ENCODE results near the gene RSAD2.
"Not testable (repeated sequence)": the region's sequence is repeated elsewhere in the genome, so short reads cannot be mapped to it uniquely, and the experiment has no call there.

Gene RSAD2

DNA sequence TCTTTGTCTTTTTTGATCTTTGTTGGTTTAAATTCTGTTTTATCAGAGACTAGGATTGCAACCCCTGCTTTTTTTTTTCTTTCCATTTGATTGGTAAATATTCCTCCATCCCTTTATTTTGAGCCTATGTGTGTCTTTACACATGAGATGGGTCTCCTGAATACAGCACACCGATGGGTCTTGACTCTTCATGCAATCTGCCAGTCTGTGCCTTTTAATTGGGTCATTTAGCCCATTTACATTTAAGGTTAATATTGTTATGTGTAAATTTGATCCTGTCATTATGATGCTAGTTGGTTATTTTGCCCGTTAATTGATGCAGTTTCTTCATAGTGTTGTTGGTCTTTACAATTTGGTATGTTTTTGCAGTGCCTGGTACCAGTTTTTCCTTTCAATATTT lies 25.0 kb downstream of the RSAD2 start:
- H2BK12ac ChIP-seq (ENCODE audit: low read length in 2 of 2); DNase-seq; H3K27ac ChIP-seq (ENCODE audit: low read length, poor library complexity, severe bottlenecking); H3K18ac ChIP-seq (ENCODE audit: low read depth in 1 of 2, low read length in 2 of 2); H3K23ac ChIP-seq (ENCODE audit: low read length in 2 of 2); H3K9ac ChIP-seq (ENCODE audit: low read length); H3K14ac ChIP-seq (ENCODE audit: low read length in 2 of 2); H3K4me1 ChIP-seq (ENCODE audit: control insufficient read depth, insufficient read depth, low read depth, low read length); H3K4ac ChIP-seq (ENCODE audit: low read depth in 1 of 2, low read length in 2 of 2); H4K8ac ChIP-seq (ENCODE audit: low read length); H3K4me3 ChIP-seq (ENCODE audit: insufficient read depth in 1 of 2, low read depth in 1 of 2, low read length in 2 of 2); H3K79me1 ChIP-seq (replicated peaks; ENCODE audit: low read length, poor library complexity, severe bottlenecking); H2AK5ac ChIP-seq (ENCODE audit: low read length, severe bottlenecking); H3K4me2 ChIP-seq (ENCODE audit: low read length, poor library complexity, severe bottlenecking); H2BK120ac ChIP-seq (ENCODE audit: low read depth, low read length); H2BK15ac ChIP-seq (ENCODE audit: low read depth, poor library complexity, severe bottlenecking); H3K36me3 ChIP-seq (ENCODE audit: control insufficient read depth in 1 of 2, insufficient read depth in 2 of 2, low read depth in 1 of 2, low read length in 2 of 2); H2BK5ac ChIP-seq (ENCODE audit: low read depth, low read length, poor library complexity, severe bottlenecking); H4K91ac ChIP-seq (ENCODE audit: low read length); H3K9me3 ChIP-seq (ENCODE audit: control insufficient read depth, low read length); H3K27me3 ChIP-seq (ENCODE audit: control insufficient read depth in 1 of 2, insufficient read depth in 1 of 2, low read length in 2 of 2); H2AFZ ChIP-seq (ENCODE audit: low read depth, low read length): not testable (repeated sequence)
- WGBS = 82% methylated on average over 2 of the region's 2 CpGs

DNA sequence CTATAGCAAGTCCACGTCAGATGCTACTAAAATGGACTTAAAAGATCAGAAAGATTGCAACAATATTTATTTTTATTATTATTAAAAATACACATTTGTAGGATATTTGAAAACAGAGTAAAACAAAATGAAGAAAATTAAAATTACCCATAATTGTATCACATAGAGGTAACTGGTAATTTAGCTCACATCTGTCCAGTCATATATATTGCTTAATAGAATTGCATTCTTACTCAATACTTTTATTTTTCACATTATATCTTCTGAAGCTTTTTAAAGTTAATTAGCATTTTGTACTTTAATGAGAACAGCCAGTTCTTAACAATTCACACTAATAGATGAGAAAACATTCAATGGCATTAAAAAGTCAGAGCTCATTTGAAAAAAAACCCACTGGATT lies 28.1 kb downstream of the RSAD2 start:
- H3K4me2 ChIP-seq (ENCODE audit: low read length, poor library complexity, severe bottlenecking) = no peak overlapping the region
- H3K4me3 ChIP-seq (ENCODE audit: insufficient read depth in 1 of 2, low read depth in 1 of 2, low read length in 2 of 2) = no peak overlapping the region
- no peak overlapping the region for H2AK5ac ChIP-seq (ENCODE audit: low read length, severe bottlenecking)
- H3K79me1 ChIP-seq (replicated peaks; ENCODE audit: low read length, poor library complexity, severe bottlenecking) = no peaks in the 10 kb centered on the region
- H3K9ac ChIP-seq (ENCODE audit: low read length) = no peak overlapping the region
- H2BK12ac ChIP-seq (ENCODE audit: low read length in 2 of 2) = no peak overlapping the region
- H4K91ac ChIP-seq (ENCODE audit: low read length) = no peak overlapping the region
- H3K14ac ChIP-seq (ENCODE audit: low read length in 2 of 2) = no peak overlapping the region
- no peak overlapping the region for H3K18ac ChIP-seq (ENCODE audit: low read depth in 1 of 2, low read length in 2 of 2)
- peaks cover 0 to 15% of the 10 kb centered on the region in 2 experiments for H3K27me3 ChIP-seq (ENCODE audit: control insufficient read depth in 1 of 2, insufficient read depth in 1 of 2, low read length in 2 of 2)
- no peaks in the 10 kb centered on the region for H3K36me3 ChIP-seq (ENCODE audit: control insufficient read depth in 1 of 2, insufficient read depth in 2 of 2, low read depth in 1 of 2, low read length in 2 of 2)
- H3K27ac ChIP-seq (ENCODE audit: low read length, poor library complexity, severe bottlenecking) = no peak overlapping the region
- no peaks in the 10 kb centered on the region for H3K9me3 ChIP-seq (ENCODE audit: control insufficient read depth, low read length)
- no CpG with 5 or more reads among the region's 1 CpG for WGBS
- H2BK15ac ChIP-seq (ENCODE audit: low read depth, poor library complexity, severe bottlenecking) = no peak overlapping the region
- no peak overlapping the region for H4K8ac ChIP-seq (ENCODE audit: low read length)
- H3K4me1 ChIP-seq (ENCODE audit: control insufficient read depth, insufficient read depth, low read depth, low read length) = no peaks in the 10 kb centered on the region
- no peak overlapping the region for H2BK5ac ChIP-seq (ENCODE audit: low read depth, low read length, poor library complexity, severe bottlenecking)
- no peak overlapping the region for H3K4ac ChIP-seq (ENCODE audit: low read depth in 1 of 2, low read length in 2 of 2)
- H2AFZ ChIP-seq (ENCODE audit: low read depth, low read length) = no peak overlapping the region
- no peak for DNase-seq
- no peak overlapping the region for H2BK120ac ChIP-seq (ENCODE audit: low read depth, low read length)
- no peak overlapping the region for H3K23ac ChIP-seq (ENCODE audit: low read length in 2 of 2)

DNA sequence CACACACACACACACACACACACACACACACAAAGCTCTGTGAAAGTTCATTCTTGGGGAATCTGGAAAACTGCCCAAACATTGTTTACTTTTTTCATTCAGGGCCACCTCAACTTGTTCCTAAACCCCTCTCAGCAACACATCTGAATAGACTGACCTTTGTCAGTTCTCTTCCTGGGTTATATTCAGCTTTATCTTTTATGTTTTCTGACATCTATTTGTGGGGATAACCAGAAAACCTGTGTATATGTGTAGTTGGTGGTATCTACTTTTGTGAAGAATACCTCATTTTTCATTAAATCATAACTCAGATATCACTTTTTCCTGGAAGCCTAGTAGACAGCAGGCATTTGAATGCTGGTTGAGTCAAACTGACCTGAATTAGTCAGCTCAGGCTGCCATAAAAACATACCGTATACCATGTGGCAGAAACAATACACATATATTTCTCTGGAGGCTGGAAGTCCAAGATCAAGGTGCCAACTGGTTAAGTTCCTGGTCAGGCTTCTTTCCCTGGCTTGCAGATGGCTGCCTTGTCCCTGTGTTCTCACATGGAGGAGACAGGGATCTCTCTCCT lies 28.7 kb downstream of the RSAD2 start:
- peaks cover 0 to 21% of the 10 kb centered on the region in 2 experiments for H3K27me3 ChIP-seq (ENCODE audit: control insufficient read depth in 1 of 2, insufficient read depth in 1 of 2, low read length in 2 of 2)
- no peak overlapping the region for H3K4me3 ChIP-seq (ENCODE audit: insufficient read depth in 1 of 2, low read depth in 1 of 2, low read length in 2 of 2)
- no peak overlapping the region for H3K23ac ChIP-seq (ENCODE audit: low read length in 2 of 2)
- H3K9me3 ChIP-seq (ENCODE audit: control insufficient read depth, low read length) = no peaks in the 10 kb centered on the region
- H2AK5ac ChIP-seq (ENCODE audit: low read length, severe bottlenecking) = no peak overlapping the region
- H4K8ac ChIP-seq (ENCODE audit: low read length) = no peak overlapping the region
- no peak overlapping the region for H4K91ac ChIP-seq (ENCODE audit: low read length)
- no peak overlapping the region for H2BK5ac ChIP-seq (ENCODE audit: low read depth, low read length, poor library complexity, severe bottlenecking)
- DNase-seq = no peak
- no peak overlapping the region for H3K14ac ChIP-seq (ENCODE audit: low read length in 2 of 2)
- no peak overlapping the region for H3K4me2 ChIP-seq (ENCODE audit: low read length, poor library complexity, severe bottlenecking)
- no peak overlapping the region for H2BK15ac ChIP-seq (ENCODE audit: low read depth, poor library complexity, severe bottlenecking)
- no peak overlapping the region for H3K27ac ChIP-seq (ENCODE audit: low read length, poor library complexity, severe bottlenecking)
- H3K4ac ChIP-seq (ENCODE audit: low read depth in 1 of 2, low read length in 2 of 2) = no peak overlapping the region
- H3K4me1 ChIP-seq (ENCODE audit: control insufficient read depth, insufficient read depth, low read depth, low read length) = no peaks in the 10 kb centered on the region
- no peak overlapping the region for H2BK120ac ChIP-seq (ENCODE audit: low read depth, low read length)
- no peaks in the 10 kb centered on the region for H3K36me3 ChIP-seq (ENCODE audit: control insufficient read depth in 1 of 2, insufficient read depth in 2 of 2, low read depth in 1 of 2, low read length in 2 of 2)
- no peaks in the 10 kb centered on the region for H3K79me1 ChIP-seq (replicated peaks; ENCODE audit: low read length, poor library complexity, severe bottlenecking)
- H2AFZ ChIP-seq (ENCODE audit: low read depth, low read length) = no peak overlapping the region
- no peak overlapping the region for H2BK12ac ChIP-seq (ENCODE audit: low read length in 2 of 2)
- no peak overlapping the region for H3K18ac ChIP-seq (ENCODE audit: low read depth in 1 of 2, low read length in 2 of 2)
- 97% methylated on average over 1 of the region's 1 CpG for WGBS
- H3K9ac ChIP-seq (ENCODE audit: low read length) = no peak overlapping the region

DNA sequence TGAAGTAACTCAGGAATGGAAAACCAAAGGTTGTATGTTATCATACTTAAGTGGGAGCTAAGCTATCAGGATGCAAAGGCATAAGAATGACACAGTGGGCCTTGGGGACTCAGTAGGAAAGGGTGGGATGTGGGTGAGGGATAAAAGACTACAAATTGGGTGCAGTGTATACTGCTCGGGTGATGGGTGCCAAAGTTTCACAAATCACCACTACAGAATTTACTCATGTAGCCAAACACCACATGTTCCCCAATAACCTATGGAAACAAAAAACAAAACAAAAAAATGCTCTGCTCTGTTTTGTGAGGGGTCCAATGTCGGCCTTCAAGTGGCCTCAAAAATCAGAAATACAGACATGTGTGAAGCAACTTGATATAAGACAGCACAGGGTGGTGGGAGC lies 30.7 kb downstream of the RSAD2 start:
- Histone ChIP-seq H3K4me2 (ENCODE audit: low read length, poor library complexity, severe bottlenecking) (no peak overlapping the region), H2AK5ac (ENCODE audit: low read length, severe bottlenecking) (no peak overlapping the region), H2BK5ac (ENCODE audit: low read depth, low read length, poor library complexity, severe bottlenecking) (no peak overlapping the region), H3K4me3 (ENCODE audit: insufficient read depth in 1 of 2, low read depth in 1 of 2, low read length in 2 of 2) (no peak overlapping the region), H3K14ac (ENCODE audit: low read length in 2 of 2) (no peak overlapping the region), H4K8ac (ENCODE audit: low read length) (no peak overlapping the region), H2BK120ac (ENCODE audit: low read depth, low read length) (no peak overlapping the region), H3K4me1 (ENCODE audit: control insufficient read depth, insufficient read depth, low read depth, low read length) (no peaks in the 10 kb centered on the region), H2BK12ac (ENCODE audit: low read length in 2 of 2) (no peak overlapping the region), H3K23ac (ENCODE audit: low read length in 2 of 2) (no peak overlapping the region), H3K9me3 (ENCODE audit: control insufficient read depth, low read length) (no peaks in the 10 kb centered on the region), H3K18ac (ENCODE audit: low read depth in 1 of 2, low read length in 2 of 2) (no peak overlapping the region), H3K27ac (ENCODE audit: low read length, poor library complexity, severe bottlenecking) (no peak overlapping the region), H3K27me3 (ENCODE audit: control insufficient read depth in 1 of 2, insufficient read depth in 1 of 2, low read length in 2 of 2) (peaks cover 0 to 26% of the 10 kb centered on the region in 2 experiments), H2BK15ac (ENCODE audit: low read depth, poor library complexity, severe bottlenecking) (no peak overlapping the region), H3K36me3 (ENCODE audit: control insufficient read depth in 1 of 2, insufficient read depth in 2 of 2, low read depth in 1 of 2, low read length in 2 of 2) (no peaks in the 10 kb centered on the region), H2AFZ (ENCODE audit: low read depth, low read length) (no peak overlapping the region), H4K91ac (ENCODE audit: low read length) (no peak overlapping the region), H3K9ac (ENCODE audit: low read length) (no peak overlapping the region), H3K4ac (ENCODE audit: low read depth in 1 of 2, low read length in 2 of 2) (no peak overlapping the region), H3K79me1 (replicated peaks; ENCODE audit: low read length, poor library complexity, severe bottlenecking) (no peaks in the 10 kb centered on the region)
- no peak for DNase-seq
- 83% methylated on average over 1 of the region's 2 CpGs for WGBS

All from mesenchymal stem cell (in vitro differentiated cells and primary cell).